ENCODE results near the gene MCCC1. TPM values are rescaled to one million over a fixed set of nuclear protein-coding genes. Genes with fewer than 3 reads are reported as not detected.

The MCCC1 gene
- total and polyA plus RNA-seq, 8 donors = 16.5 to 83.9 (median 42.6) TPM

- 58 to 68% (median 67%) methylated on average over 6 of the region's 6 CpGs for WGBS, 5 donors
- no peaks in the 10 kb centered on the region for H3K27me3 ChIP-seq
- DNase-seq = peak in 1 of 2 donors; percentile 20
- no peak overlapping the region for H3K27ac ChIP-seq
- peaks cover 0 to 13% (median 5%) of the 10 kb centered on the region in 4 donors for H3K36me3 ChIP-seq
- no peak for TF ChIP-seq CTCF (IDR thresholded peaks at IDR 0.05)
- peak in 1 of 4 donors; percentile 6 for TF ChIP-seq POLR2A (IDR thresholded peaks at IDR 0.05)
- no peak for TF ChIP-seq EP300 (IDR thresholded peaks at IDR 0.05)
- TF ChIP-seq POLR2AphosphoS5 (IDR thresholded peaks at IDR 0.05) = peak in 1 of 3 donors; percentile 13
- intact Hi-C loops (cut with DNase I; ENCODE audit: low total_unique reads) = no loop called here
- H3K4me1 ChIP-seq = peaks cover under 1 to 70% (median 32%) of the 10 kb centered on the region in 4 donors
- H3K4me3 ChIP-seq = no peak overlapping the region
- H3K9me3 ChIP-seq = no peaks in the 10 kb centered on the region
These were observed 131.8 kb downstream of the MCCC1 start for GRCh38 chr3:182967218-182968204.

GRCh38 chr3:182965861-182966366, 133.4 kb downstream of the MCCC1 start:
- WGBS, 5 donors = 86 to 94% (median 88%) methylated on average over 9 of the region's 9 CpGs
- intact Hi-C loops (cut with DNase I; ENCODE audit: low total_unique reads) = no loop called here
- H3K27ac ChIP-seq = no peak overlapping the region
- peaks cover 0 to 13% (median 6%) of the 10 kb centered on the region in 4 donors for H3K36me3 ChIP-seq
- H3K4me1 ChIP-seq = peaks cover 0 to 75% (median 34%) of the 10 kb centered on the region in 4 donors
- no peaks in the 10 kb centered on the region for H3K9me3 ChIP-seq
- H3K4me3 ChIP-seq = no peak overlapping the region
- no peak for TF ChIP-seq POLR2AphosphoS5 (IDR thresholded peaks at IDR 0.05)
- no peak for TF ChIP-seq POLR2A (IDR thresholded peaks at IDR 0.05)
- TF ChIP-seq EP300 (IDR thresholded peaks at IDR 0.05) = no peak
- TF ChIP-seq CTCF (IDR thresholded peaks at IDR 0.05) = no peak
- H3K27me3 ChIP-seq = no peaks in the 10 kb centered on the region
- no peak for DNase-seq

Other genes starting within 250 kb of the MCCC1 start
- 10 to 100 TPM; 10.4 to 56.4 (median 21.3) TPM for gene DCUN1D1, start 119.0 kb downstream of the MCCC1 start, total RNA-seq
- 10 to 100 TPM in 2 of 3 donors, 1 to 10 TPM in 1; 7.0 to 12.8 (median 10.6) TPM for gene DCUN1D1, start 119.0 kb downstream of the MCCC1 start, polyA plus RNA-seq
- gene LAMP3, start 63.2 kb upstream of the MCCC1 start, total RNA-seq = 1 to 10 TPM in 1 of 5 donors, under 1 TPM in 2, not detected in 2; 0.87 to 5.8 (median 0.92) TPM
- gene LAMP3, start 63.2 kb upstream of the MCCC1 start, polyA plus RNA-seq = 1 to 10 TPM in 1 of 3 donors, under 1 TPM in 2; 0.31 to 1.2 (median 0.76) TPM
- 10 to 100 TPM in 2 of 5 donors, 1 to 10 TPM in 3; 4.1 to 39.7 (median 9.0) TPM for gene B3GNT5, start 153.8 kb upstream of the MCCC1 start, total RNA-seq
- gene B3GNT5, start 153.8 kb upstream of the MCCC1 start, polyA plus RNA-seq = 1 to 10 TPM; 5.0 to 7.6 (median 6.1) TPM